ENCODE results near the gene LENG9. TPM values are rescaled to one million over a fixed set of nuclear protein-coding genes. Genes with fewer than 3 reads are reported as not detected.
A peak's percentile ranks its signal among the peaks of the same experiment; 100 is the strongest.

The LENG9 gene
- total RNA-seq, 1 donor from 2014 or later: 8.3 TPM

- peak; percentile 89 for DNase-seq (ENCODE audit: low spot score)
Measured at GRCh38 chr19:54439174-54439851, 24.3 kb downstream of the LENG9 start.

- DNase-seq (ENCODE audit: low spot score): no peak
Measured at GRCh38 chr19:54436628-54437252, 26.8 kb downstream of the LENG9 start.

- DNase-seq (ENCODE audit: low spot score): no peak
Measured at GRCh38 chr19:54436031-54436523, 27.5 kb downstream of the LENG9 start.

- DNase-seq (ENCODE audit: low spot score): no peak
Measured at GRCh38 chr19:54435551-54436016, 28.0 kb downstream of the LENG9 start.

GRCh38 chr19:54434873-54435214 lies 28.7 kb downstream of the LENG9 start:
- DNase-seq (ENCODE audit: low spot score): no peak

- DNase-seq (ENCODE audit: low spot score): no peak
Measured at GRCh38 chr19:54434112-54434872, 29.3 kb downstream of the LENG9 start.

GRCh38 chr19:54433697-54434096 lies 29.9 kb downstream of the LENG9 start:
- no peak for DNase-seq (ENCODE audit: low spot score)

- no peak for DNase-seq (ENCODE audit: low spot score)
Measured at GRCh38 chr19:54432144-54432738, 31.3 kb downstream of the LENG9 start.

GRCh38 chr19:54431255-54431838 lies 32.2 kb downstream of the LENG9 start:
- no peak for DNase-seq (ENCODE audit: low spot score)

- no peak for DNase-seq (ENCODE audit: low spot score)
Measured at GRCh38 chr19:54430306-54431254, 33.0 kb downstream of the LENG9 start.

GRCh38 chr19:54429545-54430227 lies 33.9 kb downstream of the LENG9 start:
- DNase-seq (ENCODE audit: low spot score): no peak

- no peak for DNase-seq (ENCODE audit: low spot score)
Measured at GRCh38 chr19:54429176-54429495, 34.4 kb downstream of the LENG9 start.

GRCh38 chr19:54428323-54429175 lies 35.0 kb downstream of the LENG9 start:
- no peak for DNase-seq (ENCODE audit: low spot score)

GRCh38 chr19:54427586-54427985 lies 36.0 kb downstream of the LENG9 start:
- DNase-seq (ENCODE audit: low spot score): no peak

- DNase-seq (ENCODE audit: low spot score): no peak
Measured at GRCh38 chr19:54426291-54426931, 37.2 kb downstream of the LENG9 start.

GRCh38 chr19:54425382-54425723 lies 38.2 kb downstream of the LENG9 start:
- DNase-seq (ENCODE audit: low spot score): no peak

- no peak for DNase-seq (ENCODE audit: low spot score)
Measured at GRCh38 chr19:54424660-54425381, 38.8 kb downstream of the LENG9 start.

- DNase-seq (ENCODE audit: low spot score): no peak
Measured at GRCh38 chr19:54424201-54424600, 39.4 kb downstream of the LENG9 start.
